Mesenteric fat pad (tissue), 1 donor: ENCODE data around the gene NCF2. TPM values are rescaled to one million over a fixed set of nuclear protein-coding genes. Genes with fewer than 3 reads are reported as not detected.
"Not testable (repeated sequence)": the region's sequence is repeated elsewhere in the genome, so short reads cannot be mapped to it uniquely, and the experiment has no call there.

Experiments
- DNase-seq: peaks from one replicate; pipeline ENCODE4 v3.0.0-alpha.2; 2020; ENCODE audit warnings: low spot score
- total RNA-seq: library from RNA; stranded (reverse); fragmentation: NEBNext Ultra II Directional; extraction: Animal tissue kit (Norgen Biotek cat#: 25700); gene quantifications from one replicate; pipeline ENCODE4 v1.2.1, GENCODE V29; 2021
- donor health status: DM: yes; HTN: yes; CAD: no.

The NCF2 gene
- total RNA-seq, 1 donor from 2014 or later = 40.8 TPM

DNA sequence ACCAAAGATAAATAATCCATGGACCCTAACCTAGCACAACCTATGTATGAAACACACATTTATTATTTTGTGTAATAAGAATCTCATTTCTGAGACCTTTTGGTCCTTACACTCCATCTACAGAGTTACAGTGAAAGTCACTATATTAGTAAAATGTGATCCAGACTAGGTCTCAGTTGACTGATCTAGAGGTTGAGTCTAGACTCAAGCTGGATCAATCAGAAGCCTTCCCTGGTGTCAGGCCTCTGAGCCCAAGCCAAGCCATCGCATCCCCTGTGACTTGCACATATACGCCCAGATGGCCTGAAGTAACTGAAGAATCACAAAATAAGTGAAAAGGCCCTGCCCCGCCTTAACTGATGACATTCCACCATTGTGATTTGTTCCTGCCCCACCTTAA lies 22.7 kb upstream of the NCF2 start:
- DNase-seq = not testable (repeated sequence)

DNA sequence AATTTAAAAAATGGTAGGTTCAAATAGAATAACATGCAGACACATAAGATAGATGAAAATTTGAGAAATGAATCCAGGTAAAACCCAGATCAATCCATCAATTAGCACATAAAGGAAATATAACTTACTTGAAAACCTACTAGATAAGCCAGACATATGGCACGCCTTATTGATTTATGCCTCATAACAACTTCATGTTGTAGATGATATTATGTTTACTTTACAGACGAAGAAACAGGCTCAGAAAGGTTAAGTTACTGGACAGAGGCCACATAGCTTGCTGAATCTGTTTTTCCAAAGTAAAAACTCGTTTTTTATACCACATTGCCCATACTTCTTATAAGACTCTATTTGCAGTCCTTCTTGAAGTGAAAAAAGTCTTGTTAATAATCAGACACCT lies 22.1 kb upstream of the NCF2 start:
- DNase-seq = no peak

DNA sequence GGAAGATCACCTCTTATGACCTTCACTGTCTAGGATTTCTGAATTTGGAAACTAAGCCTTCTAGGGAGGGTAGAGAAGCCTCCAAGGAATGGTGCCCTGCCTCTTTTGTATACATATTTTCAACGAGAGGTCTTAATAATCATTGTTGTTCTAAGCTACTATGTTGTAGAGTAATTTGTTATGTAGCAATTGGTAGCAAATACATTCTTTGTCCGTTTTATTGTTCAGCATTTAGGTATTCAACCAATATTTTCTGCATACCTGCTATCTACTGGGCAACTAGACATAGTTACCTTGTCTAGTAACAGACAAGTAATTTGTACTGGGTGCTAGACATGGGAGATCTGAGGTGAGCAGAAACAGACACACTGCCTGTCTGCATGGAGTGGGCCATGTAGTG lies 20.8 kb upstream of the NCF2 start:
- DNase-seq = no peak

DNA sequence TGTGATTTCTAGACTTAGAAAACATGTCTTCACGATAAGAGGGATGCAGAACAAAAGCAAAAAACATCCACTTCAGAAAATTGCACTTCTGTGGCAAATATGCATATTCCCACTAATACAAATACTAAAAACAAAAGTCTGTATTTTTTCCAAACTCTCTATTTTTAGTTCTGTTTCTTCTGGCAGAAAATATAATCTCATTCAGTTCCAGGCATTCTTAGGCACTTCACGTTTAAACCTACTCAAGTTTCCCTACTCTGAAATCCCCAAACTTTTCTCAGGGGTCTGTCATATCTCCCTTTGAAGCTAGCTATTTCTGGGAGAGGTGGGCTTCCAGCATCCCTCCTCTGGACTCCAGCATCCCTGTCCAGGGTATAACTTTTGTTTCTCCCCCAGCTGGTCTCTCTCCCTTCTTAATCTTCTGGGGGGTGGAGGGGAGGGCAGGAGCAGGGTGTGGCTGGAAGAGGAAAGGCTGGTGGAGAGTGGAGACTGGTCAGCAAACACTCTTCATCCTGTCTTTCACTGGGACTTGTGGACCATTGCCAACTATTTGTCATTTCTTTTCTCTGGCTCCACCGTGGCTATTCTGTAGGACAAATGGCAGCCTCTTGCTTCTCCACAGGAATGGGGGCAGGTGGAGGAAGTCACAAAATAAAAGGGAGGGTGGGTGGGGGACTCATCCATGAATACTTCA lies 19.6 kb upstream of the NCF2 start:
- DNase-seq = no peak

DNA sequence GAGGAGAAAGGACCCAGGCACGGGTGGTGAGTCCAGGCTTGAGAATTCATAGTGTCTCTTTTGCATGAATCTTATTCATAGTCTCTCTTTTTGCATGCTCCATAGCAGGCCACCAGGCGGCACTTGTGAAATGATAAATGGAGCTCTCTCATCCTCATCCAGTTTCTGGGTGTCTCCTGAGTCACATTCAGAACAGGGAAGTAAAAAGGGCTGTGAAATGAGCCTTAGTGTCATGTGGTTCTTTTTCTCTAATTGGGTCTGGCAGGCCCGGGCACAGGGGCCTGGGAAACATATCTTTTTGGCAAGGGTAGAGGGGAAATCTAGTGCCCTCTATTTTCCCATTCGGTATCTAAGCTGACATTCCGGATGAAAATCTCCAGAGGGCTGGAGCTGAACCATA lies 19.1 kb upstream of the NCF2 start:
- DNase-seq = no peak

DNA sequence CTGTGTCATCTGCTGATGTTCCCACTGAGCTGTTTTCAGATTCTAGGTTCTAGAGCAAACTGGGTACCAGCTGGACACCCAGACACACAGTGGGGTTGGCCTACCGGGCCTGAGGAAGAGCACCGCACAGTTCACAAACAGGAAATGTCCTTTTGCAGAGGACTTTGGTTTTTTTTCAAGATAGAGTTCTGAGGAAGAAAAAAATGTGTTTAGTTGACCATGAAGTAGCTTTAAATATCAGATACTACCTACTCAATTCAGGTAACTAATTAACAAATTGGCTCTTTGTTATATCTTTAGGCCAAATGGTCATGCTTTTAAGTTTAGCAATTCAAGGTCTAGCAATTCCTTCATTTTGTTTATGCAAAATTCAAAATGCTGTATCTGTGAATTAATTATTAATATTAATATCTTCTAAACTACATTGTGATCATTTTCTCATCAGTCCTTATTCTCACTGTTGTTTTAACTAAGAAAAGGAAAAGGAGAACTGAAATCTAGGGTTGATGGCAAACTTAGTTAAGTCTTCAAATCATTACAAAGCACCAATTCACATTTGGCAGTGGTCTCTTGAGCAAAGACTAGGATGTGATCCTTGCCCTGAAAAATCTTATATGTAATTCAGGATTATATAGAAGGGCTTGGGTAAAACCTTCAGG lies 17.2 kb upstream of the NCF2 start:
- no peak for DNase-seq

DNA sequence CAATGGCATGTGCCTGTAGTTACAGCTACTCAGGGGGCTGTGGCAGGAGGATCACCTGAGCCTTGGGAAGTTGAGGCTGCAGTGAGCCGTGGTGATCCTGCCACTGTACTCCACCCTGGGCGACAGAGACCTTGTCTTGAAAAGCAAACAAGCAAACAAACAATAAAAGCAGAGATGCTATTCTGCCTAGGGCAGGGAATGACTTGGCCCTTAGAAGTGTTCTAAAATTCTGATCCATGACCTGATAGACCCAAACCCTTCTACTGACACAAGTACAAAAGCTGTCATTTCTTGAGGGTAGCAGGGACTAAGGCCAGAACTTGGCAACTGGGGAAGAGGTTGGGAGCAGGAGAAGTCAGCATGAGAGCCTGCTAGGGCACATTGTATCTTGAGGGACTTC lies 15.6 kb upstream of the NCF2 start:
- no peak for DNase-seq

DNA sequence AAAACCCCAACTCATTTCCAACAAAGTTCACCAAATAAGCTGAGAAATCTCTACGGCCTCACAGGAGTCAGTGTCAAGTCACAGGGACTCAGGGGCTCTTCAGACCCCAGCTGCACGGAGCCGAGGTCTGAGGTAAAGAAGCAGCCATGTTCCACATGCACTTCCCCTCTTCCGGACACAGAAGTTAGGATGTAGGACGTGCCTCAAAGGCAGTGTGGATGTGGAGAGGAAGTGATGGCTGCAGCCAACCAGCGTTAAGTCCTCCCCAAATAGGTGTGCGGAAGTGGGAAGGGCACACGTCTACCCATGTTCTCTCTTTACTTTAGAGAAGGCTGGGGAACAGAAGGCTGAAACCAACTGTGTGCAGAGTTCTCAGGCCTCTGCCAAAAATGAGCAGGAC lies 14.6 kb upstream of the NCF2 start:
- DNase-seq = no peak

DNA sequence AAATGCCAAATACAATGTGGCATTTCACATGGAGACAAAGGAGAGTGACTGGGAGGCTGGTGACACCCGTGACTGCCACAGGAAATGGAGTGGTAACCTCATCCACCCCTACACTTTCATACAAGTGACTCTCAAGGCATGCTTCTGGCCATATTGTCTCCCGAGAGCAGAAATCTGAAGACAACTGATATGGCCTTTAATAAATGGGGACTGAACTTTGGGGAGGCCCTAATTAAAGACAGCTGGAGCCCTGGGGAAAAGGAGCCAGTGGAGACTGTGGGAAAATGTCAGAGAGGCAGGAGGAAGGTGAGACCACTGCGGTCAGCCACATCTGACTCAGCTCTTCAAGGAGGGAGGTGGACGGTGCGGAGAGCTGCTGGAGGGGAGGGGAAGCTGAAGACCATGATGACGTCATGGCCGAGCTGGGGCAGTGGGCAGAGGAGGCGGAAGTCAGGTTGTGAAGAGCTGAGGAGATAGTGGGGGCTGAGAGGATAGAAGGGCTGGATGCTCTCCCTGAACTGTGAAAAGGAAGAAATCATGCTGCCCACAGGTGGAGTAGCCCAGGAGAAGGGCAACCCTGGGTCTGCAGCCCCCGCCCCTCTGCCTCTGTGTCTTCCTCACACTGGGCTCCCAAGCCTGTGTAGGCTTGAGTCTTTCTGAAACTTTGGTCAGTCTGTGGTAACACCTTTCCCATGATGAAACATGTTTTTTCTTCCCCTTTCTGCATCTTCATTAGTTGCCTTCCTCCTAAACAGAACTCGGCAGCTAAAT lies 14.0 kb upstream of the NCF2 start:
- no peak for DNase-seq

DNA sequence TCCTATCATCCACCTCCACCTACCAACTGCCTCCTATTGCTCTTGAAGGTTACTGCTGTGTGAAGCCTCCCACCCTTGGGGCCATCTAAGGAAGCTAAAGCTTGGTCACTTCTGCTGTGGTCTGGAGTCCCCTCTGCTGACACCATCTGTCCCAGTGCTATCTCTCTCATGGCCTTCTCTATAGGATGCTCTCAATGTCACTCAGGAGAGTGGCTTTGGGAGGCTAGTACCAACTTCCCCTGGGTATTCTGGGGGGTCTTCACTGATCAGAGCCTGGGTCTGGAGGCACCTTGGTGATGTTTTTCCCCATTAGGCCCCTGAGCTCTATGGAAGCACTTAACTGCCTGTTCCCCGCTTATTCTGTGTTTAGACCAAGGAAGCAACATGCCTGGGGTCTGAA lies 12.3 kb upstream of the NCF2 start:
- DNase-seq = no peak

DNA sequence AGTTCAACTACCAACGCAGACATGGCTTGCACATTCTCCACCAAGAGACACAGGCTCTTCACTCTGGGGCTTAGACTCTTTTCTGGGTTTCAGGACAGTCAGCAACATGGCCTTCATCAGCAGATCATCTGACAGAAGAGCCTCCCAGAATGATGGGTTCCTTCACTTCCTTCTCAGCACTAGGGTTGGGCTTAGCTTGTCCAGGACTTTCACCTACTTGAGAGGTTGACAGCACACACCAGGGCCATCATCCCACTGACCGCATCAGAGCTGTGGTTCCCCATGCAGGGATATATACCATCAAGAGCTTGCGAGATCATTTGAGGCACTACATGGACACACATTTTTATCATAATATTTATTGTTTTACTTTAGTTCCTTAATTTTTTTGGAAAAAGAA lies 10.4 kb upstream of the NCF2 start:
- DNase-seq = no peak

DNA sequence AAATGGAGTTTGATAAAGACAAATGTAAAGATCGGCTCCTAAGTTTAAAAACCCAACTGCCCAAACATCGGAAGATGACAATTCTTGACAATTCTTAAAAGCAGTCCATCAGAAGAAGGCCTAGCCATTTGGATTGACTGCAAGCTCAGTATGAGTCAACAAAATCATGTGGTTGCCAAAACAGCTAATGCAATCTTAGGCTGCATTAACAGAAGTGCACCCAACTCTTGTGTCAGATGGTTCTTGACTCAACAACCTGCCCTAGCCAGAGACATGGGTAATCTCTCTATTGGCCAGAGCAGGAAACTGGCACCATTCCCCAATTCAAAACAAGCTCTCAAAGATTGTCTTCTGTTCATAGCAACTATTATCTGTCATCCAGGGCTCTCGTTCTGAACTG lies 9.9 kb upstream of the NCF2 start:
- DNase-seq = no peak

DNA sequence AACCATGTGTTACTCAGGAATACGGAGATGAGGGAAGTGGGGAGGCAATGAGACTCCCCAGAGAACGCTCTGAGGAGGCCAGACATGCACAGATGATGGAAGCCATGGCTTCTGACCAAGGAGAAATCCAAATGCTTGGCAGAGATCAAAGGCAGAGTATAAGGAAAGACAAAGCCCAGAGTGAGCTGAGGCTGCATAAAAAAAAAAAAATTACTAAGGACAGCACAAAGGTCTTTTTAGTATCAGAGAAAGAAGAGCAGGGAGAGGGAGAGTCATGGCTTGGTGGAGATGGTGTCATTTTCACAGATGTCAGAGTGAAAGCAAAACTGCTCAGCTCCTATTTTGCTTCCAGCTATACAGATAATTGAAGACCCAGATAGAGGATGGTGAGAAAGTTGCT lies 8.1 kb upstream of the NCF2 start:
- DNase-seq = no peak

DNA sequence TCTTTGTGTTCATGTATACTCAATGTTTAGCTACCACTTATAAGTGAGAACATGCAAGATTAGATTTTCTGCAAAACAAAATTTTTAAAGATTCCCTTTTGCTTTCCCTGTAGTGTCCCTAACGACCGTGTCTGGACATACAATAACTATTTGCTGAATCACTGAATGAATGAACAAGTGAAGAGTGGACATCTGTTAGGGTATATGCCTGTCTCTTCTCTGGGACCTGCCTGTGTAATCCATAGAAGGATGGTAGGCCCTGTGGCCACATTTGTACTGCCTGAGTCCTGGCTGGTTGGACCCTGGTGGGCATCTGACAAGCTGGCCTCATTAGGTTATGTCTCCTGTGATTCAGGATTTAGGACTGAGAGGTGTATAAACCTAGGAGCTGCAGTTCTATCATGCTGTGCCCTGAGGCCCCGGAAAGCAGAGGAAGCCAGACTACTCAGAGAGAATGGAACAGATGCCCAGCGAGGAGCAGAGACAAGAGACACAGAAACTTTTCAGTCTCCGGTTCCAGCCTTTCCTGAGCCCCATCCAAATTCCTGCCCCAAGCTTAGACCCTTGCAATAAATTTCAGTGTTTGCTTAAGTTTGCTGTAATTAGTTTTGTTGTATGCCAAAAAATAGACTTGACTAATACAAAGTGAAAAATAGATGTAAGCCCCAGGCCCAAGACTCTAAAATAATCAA lies 7.5 kb upstream of the NCF2 start:
- DNase-seq = no peak

DNA sequence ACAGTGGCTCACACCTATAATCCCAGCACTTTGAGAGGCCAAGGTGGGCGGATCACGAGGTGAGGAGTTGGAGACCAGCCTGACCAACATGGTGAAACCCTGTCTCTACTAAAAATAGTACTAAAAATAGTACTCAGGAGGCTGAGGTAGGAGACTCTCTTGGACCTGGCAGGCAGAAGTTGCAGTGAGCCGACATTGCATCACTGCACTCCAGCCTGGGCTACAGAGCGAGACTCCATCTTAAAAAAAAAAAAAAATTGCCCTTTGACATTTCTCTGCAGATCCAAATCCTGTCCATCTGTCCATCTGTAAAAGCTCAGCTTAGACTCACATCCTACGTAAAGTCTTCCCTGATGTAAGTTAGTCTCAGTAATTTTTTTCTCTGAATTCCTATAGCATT lies 6.2 kb upstream of the NCF2 start:
- no peak for DNase-seq

DNA sequence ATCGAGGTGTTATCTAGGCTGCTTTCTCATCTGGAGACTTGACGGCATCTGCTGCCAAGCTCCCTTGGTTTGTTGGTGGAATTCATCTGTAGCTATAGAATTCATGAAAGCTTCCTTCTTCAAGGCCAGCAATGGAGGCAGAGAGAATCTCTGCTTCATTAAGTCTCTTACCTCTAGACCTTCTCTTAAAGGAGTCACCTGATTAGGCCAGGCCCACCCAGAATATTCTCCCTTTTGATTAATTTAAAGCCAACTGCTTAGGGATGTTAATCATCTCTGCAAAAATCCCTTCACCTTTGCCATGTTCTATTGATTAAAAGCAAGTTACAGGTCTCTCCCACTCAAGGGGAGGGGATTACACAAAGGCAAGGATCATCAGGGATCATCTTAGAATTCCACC lies 5.3 kb upstream of the NCF2 start:
- DNase-seq = no peak

DNA sequence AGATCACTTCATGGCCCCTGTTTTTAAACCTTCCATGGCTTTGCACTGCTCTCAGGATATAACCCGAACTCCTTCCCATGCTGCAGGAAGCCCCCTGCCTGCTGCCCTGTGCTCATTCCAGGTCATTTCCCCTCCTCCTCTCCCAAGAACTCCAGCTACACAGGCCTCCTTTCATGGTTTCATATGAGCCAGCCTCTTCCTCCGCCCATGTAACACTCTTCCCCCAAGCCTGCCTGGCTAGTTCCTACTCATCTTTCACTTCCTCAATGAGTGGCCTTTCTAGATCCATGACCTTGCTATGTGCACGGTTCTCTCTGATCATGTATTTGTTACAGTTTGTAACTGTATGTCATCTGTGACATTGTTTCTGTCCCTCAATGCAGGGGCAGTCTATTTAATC lies 3.1 kb upstream of the NCF2 start:
- no peak for DNase-seq

DNA sequence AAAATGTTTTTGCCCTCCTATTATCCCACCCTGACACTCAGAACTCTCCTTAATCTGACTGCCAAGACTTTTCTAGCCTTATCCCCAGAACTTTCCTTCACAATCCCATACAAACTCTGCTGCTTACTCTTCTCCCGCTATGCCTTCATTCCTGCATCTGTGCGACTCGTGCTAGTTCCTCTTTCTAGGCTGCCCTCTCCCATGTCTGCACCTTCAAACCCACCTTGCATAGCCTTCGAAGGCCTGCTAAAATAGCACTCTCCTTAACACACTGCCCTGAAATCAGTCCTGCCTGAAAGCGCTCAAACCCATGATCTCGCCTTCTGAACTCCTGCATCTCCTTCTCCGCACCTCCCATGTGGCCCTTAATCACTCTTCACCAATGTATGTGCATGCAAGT lies 2.5 kb upstream of the NCF2 start:
- peak; percentile 30 for DNase-seq

DNA sequence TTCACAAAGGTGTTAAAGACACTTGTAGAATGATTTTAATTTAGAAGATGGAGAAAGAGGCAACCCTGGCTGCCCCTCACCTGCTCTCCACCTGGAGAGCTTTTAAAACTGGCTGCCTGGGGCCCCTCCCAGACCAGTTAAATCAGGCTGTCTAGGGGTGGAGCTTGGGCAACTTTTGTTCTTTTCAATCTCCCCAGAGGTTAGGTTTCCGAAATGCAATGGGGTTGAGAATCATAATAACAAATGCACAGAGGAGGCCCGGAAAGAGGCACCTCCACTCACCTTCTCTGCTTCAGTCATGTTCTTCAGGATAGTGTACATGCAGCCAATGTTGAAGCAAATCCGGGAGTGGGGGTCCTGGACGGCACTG lies 400 bp downstream of the NCF2 start:
- DNase-seq = peak; percentile 33

DNA sequence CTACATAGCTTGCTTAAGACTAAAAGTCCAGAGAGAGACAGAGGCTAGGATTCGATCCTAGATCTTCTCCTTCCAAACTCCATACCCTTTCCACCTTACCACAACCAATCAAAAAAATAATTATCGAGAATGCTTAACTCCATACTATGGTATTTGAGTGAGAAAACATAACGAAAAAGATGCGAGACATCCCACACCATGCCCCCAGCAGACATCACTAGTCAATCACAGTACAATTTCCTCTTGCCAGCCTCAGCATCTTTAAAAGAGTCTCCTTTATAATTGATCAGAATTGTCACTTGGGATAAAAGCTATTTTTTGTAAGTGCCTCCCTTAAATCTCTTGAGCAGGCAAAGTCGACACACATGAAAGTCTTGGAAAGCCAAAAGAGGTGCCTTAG lies 875 bp downstream of the NCF2 start:
- DNase-seq = no peak

DNA sequence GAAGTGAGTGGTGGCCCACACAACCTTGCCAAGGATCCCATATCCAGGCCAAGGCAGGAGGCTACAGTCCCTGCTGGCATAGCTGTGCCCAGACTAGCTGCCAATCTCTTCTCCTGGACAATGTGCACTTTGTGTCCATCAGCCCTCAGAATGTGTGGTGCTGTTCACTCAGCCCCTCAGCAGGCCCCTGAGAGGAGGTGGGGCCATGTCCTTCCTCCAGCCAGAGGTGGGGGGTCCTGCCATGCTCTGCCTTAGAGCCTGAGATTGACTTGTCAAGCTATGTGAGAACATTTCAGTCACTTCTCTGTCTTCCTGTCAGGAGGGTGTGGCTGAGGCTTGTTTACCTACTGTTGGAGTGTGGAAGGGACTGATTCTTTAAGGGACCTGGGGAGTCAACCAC lies 1.4 kb downstream of the NCF2 start:
- DNase-seq = peak; percentile 51

DNA sequence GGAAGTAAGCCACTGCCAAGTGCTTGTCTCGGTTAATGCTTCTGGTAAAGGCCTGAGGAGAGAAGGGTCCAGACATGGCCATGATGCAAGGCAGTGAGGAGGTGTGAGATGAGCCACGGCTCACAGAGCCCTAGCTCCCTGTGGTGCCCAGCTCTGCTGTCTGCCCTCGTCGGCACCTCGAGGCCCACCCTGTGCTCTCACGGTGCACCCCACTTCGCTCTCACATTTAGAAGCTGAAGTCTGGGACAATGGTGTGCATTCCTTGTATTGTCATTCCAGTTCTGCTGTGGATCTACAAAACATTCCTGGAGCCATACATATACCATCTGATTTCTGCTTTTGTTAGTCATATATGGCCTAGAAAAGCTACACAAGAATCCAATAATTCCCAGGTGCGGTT lies 3.3 kb downstream of the NCF2 start:
- peak; percentile 43 for DNase-seq
